GM10266 (cell line): ENCODE results near the gene VPS29.

Experiments
- DNase-seq: peaks from one replicate; pipeline ENCODE4 v3.0.0; 2012; ENCODE audit errors: extremely low spot score
- CTCF ChIP-seq: IDR thresholded peaks from 2 replicates; pipeline ENCODE4 v1.5.1; 2012; ENCODE audit warnings: mild to moderate bottlenecking, low read depth; ENCODE audit not compliant: control insufficient read depth, insufficient read depth; ENCODE audit errors: missing control alignments

Gene VPS29

GRCh38 chr12:110543965-110544364, 42.1 kb upstream of the VPS29 start:
- TF ChIP-seq CTCF, result no peak
- DNase-seq, result no peak

- TF ChIP-seq CTCF, result no peak
- no peak for DNase-seq
Observed at GRCh38 chr12:110543252-110543959, 41.5 kb upstream of the VPS29 start.

GRCh38 chr12:110540048-110540447, 38.1 kb upstream of the VPS29 start:
- DNase-seq, result no peak
- no peak for TF ChIP-seq CTCF

GRCh38 chr12:110538869-110539622, 37.1 kb upstream of the VPS29 start:
- TF ChIP-seq CTCF, result no peak
- DNase-seq, result no peak

- no peak for TF ChIP-seq CTCF
- no peak for DNase-seq
Observed at GRCh38 chr12:110537605-110538409, 35.9 kb upstream of the VPS29 start.

GRCh38 chr12:110536834-110537604, 35.1 kb upstream of the VPS29 start:
- no peak for DNase-seq
- no peak for TF ChIP-seq CTCF
